Measurements from ENCODE around the gene KLHL29. TPM values are rescaled to one million over a fixed set of nuclear protein-coding genes. Genes with fewer than 3 reads are reported as not detected.
A peak's percentile ranks its signal among the peaks of the same experiment; 100 is the strongest.

KLHL29 gene
- total RNA-seq, 4 donors from 2014 or later = 39.6 to 52.0 (median 40.4) TPM

DNA sequence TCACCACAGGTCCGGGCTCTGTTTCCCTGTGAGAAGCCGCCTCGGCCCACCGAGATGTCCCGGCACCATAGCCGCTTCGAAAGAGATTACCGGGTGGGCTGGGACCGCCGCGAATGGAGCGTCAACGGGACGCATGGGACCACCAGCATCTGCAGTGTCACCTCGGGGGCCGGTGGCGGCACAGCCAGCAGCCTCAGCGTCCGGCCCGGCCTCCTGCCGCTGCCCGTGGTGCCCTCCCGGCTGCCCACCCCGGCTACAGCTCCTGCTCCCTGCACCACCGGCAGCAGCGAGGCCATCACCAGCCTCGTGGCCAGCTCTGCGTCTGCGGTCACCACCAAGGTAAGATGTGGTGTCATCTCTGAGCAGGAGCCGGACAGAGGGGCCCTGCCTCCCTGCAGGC is 177.2 kb downstream of the KLHL29 start:
- Histone ChIP-seq H3K36me3 (peaks cover 0 to 7% (median 0%) of the 10 kb centered on the region in 3 donors), H3K27ac (peak overlapping the region in 3 of 4 donors; percentile 74 to 93 (median 87)), H3K4me3 (no peak overlapping the region), H3K9me3 (no peaks in the 10 kb centered on the region), H3K4me1 (peaks cover 0 to 89% (median 53%) of the 10 kb centered on the region in 4 donors), H3K27me3 (no peaks in the 10 kb centered on the region)
- no peak for DNase-seq (ENCODE audit: low spot score in 2 of 2)
- WGBS, 2 donors = 91 to 95% methylated on average over 20 to 29 of the region's 30 CpGs
- TF ChIP-seq POLR2A (IDR thresholded peaks at IDR 0.05) (no peak), EP300 (IDR thresholded peaks at IDR 0.05) (no peak)
- TF ChIP-seq, protein P1, sequence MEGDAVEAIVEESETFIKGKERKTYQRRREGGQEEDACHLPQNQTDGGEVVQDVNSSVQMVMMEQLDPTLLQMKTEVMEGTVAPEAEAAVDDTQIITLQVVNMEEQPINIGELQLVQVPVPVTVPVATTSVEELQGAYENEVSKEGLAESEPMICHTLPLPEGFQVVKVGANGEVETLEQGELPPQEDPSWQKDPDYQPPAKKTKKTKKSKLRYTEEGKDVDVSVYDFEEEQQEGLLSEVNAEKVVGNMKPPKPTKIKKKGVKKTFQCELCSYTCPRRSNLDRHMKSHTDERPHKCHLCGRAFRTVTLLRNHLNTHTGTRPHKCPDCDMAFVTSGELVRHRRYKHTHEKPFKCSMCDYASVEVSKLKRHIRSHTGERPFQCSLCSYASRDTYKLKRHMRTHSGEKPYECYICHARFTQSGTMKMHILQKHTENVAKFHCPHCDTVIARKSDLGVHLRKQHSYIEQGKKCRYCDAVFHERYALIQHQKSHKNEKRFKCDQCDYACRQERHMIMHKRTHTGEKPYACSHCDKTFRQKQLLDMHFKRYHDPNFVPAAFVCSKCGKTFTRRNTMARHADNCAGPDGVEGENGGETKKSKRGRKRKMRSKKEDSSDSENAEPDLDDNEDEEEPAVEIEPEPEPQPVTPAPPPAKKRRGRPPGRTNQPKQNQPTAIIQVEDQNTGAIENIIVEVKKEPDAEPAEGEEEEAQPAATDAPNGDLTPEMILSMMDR (IDR thresholded peaks at IDR 0.05) = no peak

DNA sequence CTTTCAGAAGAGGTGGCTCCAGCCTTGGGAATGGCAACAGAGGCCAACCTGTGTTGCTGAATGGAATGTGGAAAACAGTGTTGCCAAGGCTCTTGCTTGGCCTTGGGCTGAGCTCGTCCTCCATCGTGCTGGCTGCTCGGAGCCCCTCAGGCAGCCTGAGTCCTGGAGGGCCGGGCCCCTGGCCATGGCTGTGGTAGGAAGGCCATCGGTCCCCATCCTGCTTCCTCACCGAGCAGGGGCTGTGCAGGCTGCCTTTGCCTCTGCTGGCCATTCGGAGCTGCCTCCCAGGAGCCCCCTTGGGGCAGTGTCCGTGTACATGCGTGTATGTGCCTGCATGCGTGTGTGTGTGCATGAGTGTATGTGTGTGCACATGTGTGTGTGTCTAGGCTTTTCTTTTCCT is 178.2 kb downstream of the KLHL29 start:
- no peak for TF ChIP-seq EP300 (IDR thresholded peaks at IDR 0.05)
- TF ChIP-seq POLR2A (IDR thresholded peaks at IDR 0.05) = no peak
- TF ChIP-seq, protein P1 (IDR thresholded peaks at IDR 0.05) = no peak
- DNase-seq (ENCODE audit: low spot score in 2 of 2) = no peak
- H3K36me3 ChIP-seq = peaks cover 0 to 7% (median 0%) of the 10 kb centered on the region in 3 donors
- H3K27me3 ChIP-seq = no peaks in the 10 kb centered on the region
- WGBS, 2 donors = 50 to 70% methylated on average over 4 to 7 of the region's 10 CpGs
- H3K9me3 ChIP-seq = no peaks in the 10 kb centered on the region
- H3K4me1 ChIP-seq = peaks cover 0 to 94% (median 53%) of the 10 kb centered on the region in 4 donors
- peak overlapping the region; percentile 22 to 93 (median 80) for H3K27ac ChIP-seq
- H3K4me3 ChIP-seq = no peak overlapping the region

DNA sequence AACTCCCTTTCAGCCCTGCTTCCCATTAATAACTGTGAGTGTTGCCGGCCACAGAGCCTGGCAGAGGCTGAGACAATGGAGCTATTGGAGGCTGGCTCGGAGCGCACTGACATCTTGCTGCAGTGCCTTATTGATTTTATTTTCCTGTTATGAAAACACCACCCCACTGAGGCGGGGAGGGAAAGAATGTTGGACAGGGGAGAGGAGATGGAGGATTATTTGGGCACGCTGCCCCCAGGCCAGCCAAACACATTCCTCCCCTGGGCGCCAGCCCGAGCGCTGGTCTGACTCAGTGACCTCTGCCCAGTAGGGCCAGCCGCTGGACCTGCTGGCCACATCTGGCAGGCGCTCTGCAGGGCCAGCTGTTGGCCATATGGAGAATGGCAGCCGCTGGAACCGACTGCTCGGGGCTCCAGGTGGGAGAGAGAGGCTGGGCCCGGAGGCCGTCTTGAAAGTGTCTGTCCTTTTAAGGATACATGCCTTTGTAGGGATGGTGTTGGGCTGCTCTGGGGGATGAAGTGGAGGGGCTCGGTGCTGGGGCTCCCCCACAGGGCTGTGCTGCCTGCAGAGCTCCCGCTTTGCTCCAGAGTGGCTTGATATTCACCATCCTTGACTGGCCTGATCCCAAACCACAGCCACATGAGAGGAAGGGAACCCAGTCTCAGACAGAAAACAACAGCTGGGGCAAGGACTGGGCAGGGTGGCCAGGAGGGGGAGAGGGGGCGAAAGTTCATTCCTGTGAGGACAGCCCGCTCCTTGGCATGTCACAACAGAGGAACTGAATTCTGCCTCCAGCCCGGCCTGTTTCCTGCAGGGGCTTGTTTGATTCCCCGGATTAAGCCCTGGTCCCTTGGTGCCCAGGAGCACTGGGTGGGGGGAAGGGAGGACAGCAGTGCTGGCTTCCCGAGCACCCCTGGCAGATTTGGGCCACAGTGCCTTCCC is 179.0 kb downstream of the KLHL29 start:
- no peaks in the 10 kb centered on the region for H3K27me3 ChIP-seq
- TF ChIP-seq EP300 (IDR thresholded peaks at IDR 0.05) = peak in 1 of 2 donors; percentile 78
- TF ChIP-seq, protein P1 (IDR thresholded peaks at IDR 0.05) = peak; percentile 23 to 59 (median 57)
- no peak for TF ChIP-seq POLR2A (IDR thresholded peaks at IDR 0.05)
- no peak overlapping the region for H3K4me3 ChIP-seq
- WGBS, 2 donors = 17 to 32% methylated on average over 20 to 22 of the region's 22 CpGs
- H3K36me3 ChIP-seq = peaks cover 0 to 7% (median 0%) of the 10 kb centered on the region in 3 donors
- no peaks in the 10 kb centered on the region for H3K9me3 ChIP-seq
- DNase-seq (ENCODE audit: low spot score in 2 of 2) = peak; percentile 55 to 67
- H3K4me1 ChIP-seq = peaks cover 0 to 96% (median 53%) of the 10 kb centered on the region in 4 donors
- H3K27ac ChIP-seq = peak overlapping the region; percentile 45 to 93 (median 80)

DNA sequence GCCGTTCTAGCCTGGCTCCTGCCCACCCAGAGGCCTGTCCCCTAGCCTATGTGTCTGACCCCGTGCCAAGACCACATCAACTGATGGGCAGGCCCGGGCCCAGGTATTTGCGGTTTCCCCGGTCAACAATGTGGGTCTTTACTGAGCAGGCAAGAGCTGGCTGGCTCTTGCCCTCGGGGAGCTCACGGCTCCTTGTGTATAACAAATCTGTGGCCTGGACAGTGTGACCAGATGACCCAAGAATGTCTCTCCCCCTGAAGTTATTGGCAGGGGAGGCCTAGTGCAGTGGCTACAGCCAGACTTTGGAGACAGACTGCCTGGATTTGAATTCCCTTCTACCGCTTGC is 179.6 kb downstream of the KLHL29 start:
- Histone ChIP-seq H3K27ac (peak overlapping the region; percentile 45 to 93 (median 80)), H3K4me1 (peaks cover 0 to 97% (median 59%) of the 10 kb centered on the region in 4 donors), H3K36me3 (peaks cover 0 to 7% (median 0%) of the 10 kb centered on the region in 3 donors), H3K27me3 (no peaks in the 10 kb centered on the region), H3K9me3 (no peaks in the 10 kb centered on the region), H3K4me3 (no peak overlapping the region)
- 45 to 66% methylated on average over 7 of the region's 8 CpGs for WGBS, 2 donors
- DNase-seq (ENCODE audit: low spot score in 2 of 2) = peak in 1 of 2 donors; percentile 25
- TF ChIP-seq EP300 (IDR thresholded peaks at IDR 0.05) = no peak
- no peak for TF ChIP-seq POLR2A (IDR thresholded peaks at IDR 0.05)
- TF ChIP-seq, protein P1 (IDR thresholded peaks at IDR 0.05) = no peak

DNA sequence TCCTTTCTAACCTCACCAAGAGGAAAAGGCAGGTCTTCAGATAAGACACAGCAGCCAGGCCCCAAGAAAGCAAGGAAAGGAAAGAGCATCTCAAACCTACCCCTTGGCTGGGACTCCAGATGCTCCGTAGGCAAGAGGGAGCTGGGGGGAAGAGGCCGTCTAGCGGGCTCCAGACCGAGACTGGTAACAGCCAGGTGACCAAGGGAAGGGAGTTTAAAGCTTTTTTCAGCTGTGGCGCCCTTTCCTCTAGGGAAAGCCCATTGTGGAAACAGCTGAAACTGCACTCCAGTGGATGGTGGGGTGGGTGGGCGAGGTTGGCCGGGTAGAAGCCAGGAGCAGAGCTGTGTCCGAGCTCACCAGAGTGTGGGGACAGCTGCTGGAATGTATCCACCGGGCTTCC is 180.4 kb downstream of the KLHL29 start:
- WGBS, 2 donors = 84 to 91% methylated on average over 9 of the region's 9 CpGs
- Histone ChIP-seq H3K4me3 (no peak overlapping the region), H3K27me3 (no peaks in the 10 kb centered on the region), H3K9me3 (no peaks in the 10 kb centered on the region), H3K4me1 (peaks cover 0 to 95% (median 59%) of the 10 kb centered on the region in 4 donors), H3K27ac (peak overlapping the region; percentile 36 to 93 (median 66)), H3K36me3 (peaks cover 0 to 7% (median 0%) of the 10 kb centered on the region in 3 donors)
- TF ChIP-seq, protein P1 (IDR thresholded peaks at IDR 0.05) = no peak
- no peak for TF ChIP-seq POLR2A (IDR thresholded peaks at IDR 0.05)
- TF ChIP-seq EP300 (IDR thresholded peaks at IDR 0.05) = no peak
- DNase-seq (ENCODE audit: low spot score in 2 of 2) = no peak

Data from tibial nerve (tissue), 4 donors.